GM20431 (cell line): Measurements from ENCODE around the gene NR6A1.

Source experiments
- in situ Hi-C: fragments of 300-500 bp; cut with MseI, MboI; formaldehyde crosslinking; loops from one replicate; pipeline ENCODE4 v1.15.0; 2020; ENCODE audit warnings: low sequenced_read_pairs; ENCODE audit not compliant: unreplicated experiment

NR6A1 gene

DNA sequence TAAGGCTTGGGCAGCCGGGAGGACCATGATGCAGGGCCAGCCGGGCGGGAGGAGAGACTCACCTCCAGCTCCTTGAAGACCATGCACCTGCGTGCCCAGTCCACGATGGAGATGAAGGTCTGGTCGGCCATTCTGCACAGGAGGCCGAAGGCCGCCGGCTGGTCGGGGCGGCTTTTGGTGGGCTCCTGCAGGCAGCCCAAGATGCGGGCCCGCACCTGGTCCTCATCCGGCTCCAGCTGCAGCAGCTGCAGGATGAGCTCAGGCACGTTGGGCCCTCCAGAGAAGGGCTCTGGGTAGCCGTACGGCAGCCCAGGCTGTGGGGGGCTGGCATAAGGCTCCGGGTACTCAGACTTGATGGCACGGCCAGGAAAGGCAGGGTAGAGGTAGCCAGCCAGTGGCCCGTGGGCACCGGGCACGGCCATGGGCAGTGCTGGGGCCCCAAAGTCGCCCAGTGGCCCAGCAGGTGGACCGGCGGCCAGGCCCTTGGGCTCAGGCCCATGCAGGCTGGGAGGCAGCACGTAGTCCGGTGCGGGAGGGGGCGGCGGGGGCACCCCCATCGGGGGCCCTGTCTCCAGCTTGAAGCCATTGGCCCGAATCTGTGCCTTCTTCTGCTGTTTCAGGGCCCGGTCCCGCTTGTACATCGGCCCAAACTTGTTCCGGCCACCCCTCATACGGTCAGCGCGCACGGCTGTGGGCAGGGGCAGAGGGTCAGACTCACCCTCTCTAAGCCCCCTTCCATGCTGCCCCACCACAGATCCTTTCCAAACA, 270.9 kb downstream of the NR6A1 start:
- in situ Hi-C loops, result no loop called here

- in situ Hi-C loops, result no loop called here
These were observed 271.9 kb downstream of the NR6A1 start for GRCh38 chr9:124499216-124499615.

DNA sequence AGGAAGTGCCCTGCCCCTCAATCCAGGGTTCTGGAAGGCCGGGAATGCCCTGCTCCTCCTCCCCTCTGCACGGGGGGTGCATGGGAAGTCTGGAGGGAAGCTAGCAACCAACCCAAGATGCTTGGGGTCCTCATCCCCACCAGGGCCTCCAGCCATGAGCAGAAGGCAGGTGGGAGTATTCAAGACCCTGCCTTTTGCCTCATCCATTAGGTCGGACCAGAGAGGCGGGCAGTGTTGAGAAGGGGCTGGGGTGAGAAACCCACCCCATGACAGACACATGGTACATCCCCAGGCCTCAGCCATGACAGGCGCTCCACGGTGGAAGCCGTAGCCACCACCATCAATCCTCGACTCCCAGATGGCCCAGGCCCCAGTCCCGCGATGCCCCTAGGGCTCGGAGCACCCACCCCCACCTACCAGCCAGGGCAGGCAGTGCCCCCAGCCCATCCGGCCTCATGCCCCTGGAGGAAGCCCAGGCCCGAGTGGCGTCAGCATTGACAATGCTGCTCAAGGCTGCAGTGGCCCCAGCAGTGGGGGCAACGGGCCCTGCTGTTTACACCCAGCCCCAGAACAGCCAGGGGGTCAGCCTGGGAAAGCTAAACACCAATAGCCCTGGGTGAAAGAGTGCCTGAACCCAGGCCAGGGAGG, 272.5 kb downstream of the NR6A1 start:
- in situ Hi-C loops, result no loop called here

GRCh38 chr9:124498040-124498439, 273.1 kb downstream of the NR6A1 start:
- in situ Hi-C loops, result no loop called here

GRCh38 chr9:124497441-124497840, 273.7 kb downstream of the NR6A1 start:
- in situ Hi-C loops, result no loop called here

- in situ Hi-C loops, result no loop called here
These were observed 274.6 kb downstream of the NR6A1 start for GRCh38 chr9:124496463-124496862.

DNA sequence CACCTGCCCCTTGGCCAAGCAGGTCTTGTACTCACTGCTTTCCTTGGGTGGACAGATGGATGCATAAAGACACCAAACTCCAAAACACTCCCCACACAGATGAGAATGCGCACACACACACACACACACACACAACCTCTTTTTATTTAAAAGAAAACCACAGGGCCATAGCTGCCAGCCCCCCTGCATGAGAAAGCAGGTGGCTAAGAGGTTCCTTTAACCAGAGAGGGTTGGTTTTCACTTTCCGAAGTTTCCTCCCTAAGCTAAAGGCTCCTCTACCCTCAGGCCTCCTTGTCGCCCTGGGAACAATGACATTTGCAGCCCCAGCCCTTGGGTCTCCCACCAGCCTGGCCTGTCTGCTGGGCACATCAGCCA, 275.0 kb downstream of the NR6A1 start:
- in situ Hi-C loops, result no loop called here

GRCh38 chr9:124495126-124496074, 275.7 kb downstream of the NR6A1 start:
- in situ Hi-C loops, result no loop called here

DNA sequence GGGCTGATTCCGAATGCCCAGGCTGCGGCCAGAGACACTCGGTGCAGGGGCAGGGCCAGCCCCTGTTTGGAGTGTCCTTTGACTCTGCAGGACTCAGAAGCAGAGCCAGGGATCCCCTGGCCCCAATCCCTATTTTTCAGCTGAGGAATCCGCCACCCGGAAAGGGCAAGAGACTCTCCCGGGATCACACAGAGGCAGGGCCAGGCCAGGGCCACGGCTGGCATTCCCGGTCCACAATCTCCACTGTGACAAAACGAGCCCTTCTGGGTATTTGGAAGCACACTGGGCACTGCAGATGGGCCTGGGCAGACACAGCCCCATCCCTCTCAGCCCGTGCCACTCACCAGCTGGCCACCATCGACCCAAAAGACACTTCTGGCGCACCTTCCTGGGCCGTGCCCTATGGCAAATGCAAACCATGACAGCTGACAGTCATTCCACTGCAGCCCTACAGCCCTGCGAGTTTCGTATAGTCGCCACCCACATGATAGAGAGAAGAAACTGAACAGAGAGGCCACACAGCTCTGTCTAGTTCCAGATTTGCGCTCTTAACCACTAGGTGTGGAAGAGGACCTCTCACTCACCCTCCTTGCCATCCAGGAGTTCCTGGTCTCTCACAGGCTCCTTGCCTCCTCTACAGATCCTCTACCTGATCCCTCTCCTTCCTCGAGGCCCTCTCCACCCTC, 277.2 kb downstream of the NR6A1 start:
- in situ Hi-C loops, result no loop called here

DNA sequence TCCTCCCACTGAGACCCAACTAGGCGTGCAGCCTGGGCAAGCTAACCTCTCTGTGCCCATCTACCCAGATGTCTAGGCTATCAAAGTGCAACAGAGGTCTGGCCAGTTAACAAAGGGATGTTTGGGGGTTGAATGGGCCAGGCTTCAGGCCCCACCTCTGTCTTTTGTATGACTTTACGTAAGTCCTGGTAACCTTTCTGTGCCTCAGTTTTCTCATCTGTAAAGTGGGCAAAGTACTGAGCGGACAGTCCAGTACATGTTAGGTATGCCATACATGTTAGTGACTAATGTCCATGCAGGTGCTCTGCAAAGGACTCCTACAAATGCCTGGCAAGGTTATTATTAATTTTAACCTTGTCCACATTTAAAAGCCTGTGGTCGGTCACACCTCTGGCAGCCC, 277.9 kb downstream of the NR6A1 start:
- in situ Hi-C loops, result no loop called here

- in situ Hi-C loops, result no loop called here
These were observed 278.3 kb downstream of the NR6A1 start for GRCh38 chr9:124492818-124493217.

GRCh38 chr9:124491049-124491975, 279.8 kb downstream of the NR6A1 start:
- in situ Hi-C loops, result no loop called here

DNA sequence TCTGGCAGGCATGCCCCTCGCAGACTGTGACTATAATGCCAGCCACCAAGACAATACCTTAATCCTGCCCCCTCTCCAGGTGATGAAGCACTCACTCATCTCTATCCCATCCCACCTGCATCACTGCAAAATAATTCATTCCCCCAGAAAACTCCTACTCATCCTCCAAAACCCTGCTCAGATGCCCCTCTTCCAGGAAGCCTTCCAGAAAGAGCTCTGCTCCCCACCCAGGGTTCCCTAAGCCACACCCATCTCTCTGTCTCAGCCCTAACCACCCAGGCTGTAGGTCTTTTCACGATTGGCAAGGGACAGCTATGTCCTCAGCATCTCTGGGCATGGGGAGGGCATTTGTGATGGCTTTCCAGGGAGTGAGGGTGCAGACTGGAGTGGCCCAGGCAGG, 281.1 kb downstream of the NR6A1 start:
- in situ Hi-C loops, result no loop called here

GRCh38 chr9:124489222-124489621, 281.9 kb downstream of the NR6A1 start:
- in situ Hi-C loops, result no loop called here

DNA sequence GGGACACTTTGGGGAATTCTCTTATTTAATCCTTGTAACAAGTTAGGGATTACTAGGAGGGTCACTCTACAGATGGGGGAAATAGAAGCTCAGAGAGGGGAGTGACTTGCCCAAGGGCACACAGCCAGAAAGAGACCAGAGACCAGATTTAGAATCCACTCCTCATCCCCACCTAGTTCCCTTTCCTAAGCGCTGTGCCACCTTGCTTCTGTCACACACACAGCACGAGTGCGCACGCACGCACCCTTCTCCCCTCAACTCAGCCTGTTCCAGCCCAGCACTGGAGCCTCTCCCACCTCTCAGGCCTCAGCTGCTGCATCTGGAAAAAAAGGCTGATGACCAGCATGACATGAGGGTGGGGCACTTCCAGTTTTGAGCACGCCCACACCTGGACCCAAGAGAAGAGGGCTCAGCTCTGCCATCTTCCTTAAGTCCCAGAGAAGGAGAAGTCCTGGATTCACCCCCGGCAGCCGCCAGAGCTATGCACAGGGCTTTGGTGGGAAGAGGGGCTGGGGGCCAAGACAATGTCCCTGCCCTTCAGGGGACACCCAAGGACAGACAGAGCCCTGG, 282.4 kb downstream of the NR6A1 start:
- in situ Hi-C loops, result no loop called here

DNA sequence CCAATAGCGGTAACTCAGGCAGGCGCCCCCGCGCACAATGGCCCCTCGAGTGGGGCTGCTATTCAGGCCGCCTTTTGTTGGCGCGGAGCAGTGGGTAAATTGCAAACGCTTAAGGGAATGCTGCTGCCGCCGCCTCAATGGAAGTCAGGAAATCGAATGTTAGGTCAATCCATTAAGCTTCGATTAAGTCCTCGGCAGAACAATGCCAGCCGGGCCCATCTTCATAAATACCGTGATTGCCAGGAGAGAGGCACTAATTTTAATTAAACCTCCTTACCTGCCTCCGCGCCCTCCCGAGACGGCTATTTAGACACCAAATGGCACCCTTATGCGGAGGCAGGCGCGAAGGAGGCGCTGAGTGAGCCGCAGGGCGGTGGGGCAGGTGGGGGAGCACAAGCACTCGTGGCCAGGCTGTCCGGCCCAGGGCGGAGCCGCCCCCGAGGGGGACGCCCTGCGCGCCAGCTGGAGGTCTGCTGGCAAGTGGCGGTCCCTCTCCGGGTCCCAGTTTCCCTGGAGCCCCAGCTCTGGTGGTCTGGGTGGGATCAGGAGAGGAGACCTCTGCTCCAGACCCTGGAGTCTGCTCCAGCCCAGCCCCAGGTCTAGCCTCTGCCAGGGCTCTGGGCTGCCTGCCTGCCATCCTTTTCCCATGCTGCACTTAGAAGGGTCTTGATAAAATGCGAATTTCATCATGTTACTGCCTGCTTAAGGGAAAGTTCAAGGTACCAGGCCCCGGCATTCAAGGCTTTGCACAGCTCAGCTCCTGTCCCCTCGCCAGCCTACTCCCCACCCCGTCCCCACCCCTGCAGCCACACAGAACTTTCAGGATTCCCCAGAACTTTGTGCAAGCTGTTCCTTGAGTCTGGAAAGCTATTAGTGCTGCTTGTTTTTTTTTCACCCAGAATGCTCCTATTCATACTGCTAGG, 283.6 kb downstream of the NR6A1 start:
- in situ Hi-C loops, result no loop called here

DNA sequence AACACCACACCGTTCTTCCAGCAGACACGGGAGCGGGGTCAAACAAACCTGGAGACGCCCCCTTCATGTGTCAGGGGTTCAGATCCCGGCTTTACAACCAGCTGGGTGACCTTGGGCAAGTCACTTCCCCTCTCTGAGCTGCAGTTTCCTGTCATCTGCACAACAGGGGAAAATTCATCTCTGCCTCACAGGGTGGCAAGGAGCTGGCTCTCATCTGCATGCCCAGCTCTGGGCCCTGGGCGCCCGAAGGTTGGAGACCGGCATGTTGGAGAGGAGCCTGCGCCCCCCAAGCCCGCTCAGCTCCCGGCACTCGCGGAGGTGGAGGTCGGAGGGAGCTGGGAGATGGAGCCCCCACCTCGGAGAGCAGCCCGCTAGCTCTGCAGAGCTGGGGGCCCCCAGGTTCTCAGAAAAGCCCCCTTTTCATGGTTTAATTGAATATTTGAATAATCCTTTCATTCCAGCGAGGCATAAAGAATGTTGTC, 284.3 kb downstream of the NR6A1 start:
- in situ Hi-C loops, result no loop called here

- in situ Hi-C loops, result no loop called here
These were observed 285.2 kb downstream of the NR6A1 start for GRCh38 chr9:124485936-124486335.
